Measurements from ENCODE around the gene SAP25. TPM values are rescaled to one million over a fixed set of nuclear protein-coding genes. Genes with fewer than 3 reads are reported as not detected.
A peak's percentile ranks its signal among the peaks of the same experiment; 100 is the strongest.

SAP25 gene
- total and polyA plus RNA-seq, 2 of the 8 experiments (the other 6 are each of a cell fraction or from before 2014, with no cell fraction given): 3.6 to 5.8 TPM

GRCh38 chr7:100570954-100571828 lies 2.5 kb downstream of the SAP25 start:
- H3K18ac ChIP-seq (ENCODE audit: extremely low read depth, low read length): peak overlapping the region; percentile 62
- no peaks in the 10 kb centered on the region for H3K79me2 ChIP-seq (ENCODE audit: control insufficient read depth in 1 of 2, insufficient read depth in 2 of 2, low read length in 2 of 2)
- H3K4me1 ChIP-seq (replicated peaks in 1 of 4; ENCODE audit: control insufficient read depth in 3 of 4, insufficient read depth in 4 of 4, low read length in 3 of 4): peaks cover 0 to 41% (median 27%) of the 10 kb centered on the region in 4 experiments; a peak in 6 of 7 replicates
- H3K27ac ChIP-seq (ENCODE audit: low read depth, low read length): no peak overlapping the region
- H3K79me1 ChIP-seq (ENCODE audit: low read depth, low read length): peaks cover 4% of the 10 kb centered on the region; the same call in 1 of the 2 replicates
- H3K4me2 ChIP-seq (ENCODE audit: insufficient read depth in 1 of 2, low read depth in 2 of 2, low read length in 2 of 2): peak overlapping the region; percentile 74 to 96
- no peak for FAIRE-seq
- peaks cover 0 to 14% (median 4%) of the 10 kb centered on the region in 4 experiments; a peak in 5 of 8 replicates for H3K36me3 ChIP-seq (ENCODE audit: control insufficient read depth in 2 of 4, insufficient read depth in 4 of 4, low read length in 3 of 4)
- peak overlapping the region; percentile 22; the same call in 1 of the 2 replicates for H4K8ac ChIP-seq (ENCODE audit: extremely low read depth, insufficient read depth, low read length)
- no peak overlapping the region for H2AFZ ChIP-seq (ENCODE audit: low read length)
- CTCF ChIA-PET (ENCODE audit: partially characterized antibody): interaction anchor here (0.7 to 4.8 kb wide), 17 partner anchors 8 to 122 kb away, joined by 3 to 53 read pairs (median 4); partner anchors contain the start of genes FBXO24 and LRCH4
- H3K14ac ChIP-seq (ENCODE audit: insufficient read length): no peak overlapping the region
- H3K23ac ChIP-seq (ENCODE audit: insufficient read length): no peak overlapping the region
- H4K91ac ChIP-seq (replicated peaks; ENCODE audit: insufficient read length, low read length): peak overlapping the region; percentile 5
- no peak overlapping the region for H4K5ac ChIP-seq (ENCODE audit: insufficient read length, low read depth, low read length)
- peaks cover 0 to 4% (median under 1%) of the 10 kb centered on the region in 4 experiments; a peak in 1 of 7 replicates for H3K27me3 ChIP-seq (replicated peaks in 1 of 4; ENCODE audit: control insufficient read depth in 3 of 4, extremely low read depth in 1 of 4, insufficient read depth in 3 of 4, low read length in 3 of 4)
- peak in 1 of 2 experiments; percentile 61 for DNase-seq (ENCODE audit: low read depth in 1 of 2, low spot score in 2 of 2)
- H2BK5ac ChIP-seq (ENCODE audit: low read depth, low read length): peak overlapping the region; percentile 27; the same call in 1 of the 2 replicates
- no peak overlapping the region for H2BK120ac ChIP-seq (replicated peaks; ENCODE audit: low read depth, low read length)
- no peak overlapping the region for H3K4ac ChIP-seq (replicated peaks; ENCODE audit: insufficient read length, low read depth, low read length)
- H4K20me1 ChIP-seq (replicated peaks in 1 of 2; ENCODE audit: control insufficient read depth in 1 of 2, insufficient read depth in 2 of 2, low read length in 2 of 2): peaks cover 0 to 6% of the 10 kb centered on the region in 2 experiments
- H2BK20ac ChIP-seq (ENCODE audit: low read length): 0 out of 2 replicates have a peak overlapping the region, but pooled peaks have one; percentile 3
- peaks cover 8% of the 10 kb centered on the region; the same call in 1 of the 2 replicates for H3K23me2 ChIP-seq (ENCODE audit: low read depth, low read length)
- no peak overlapping the region for H2AK5ac ChIP-seq (ENCODE audit: low read depth, low read length)
- 69% methylated on average over 25 of the region's 26 CpGs; no CpG with 5 or more reads in 1 of the 2 experiments for WGBS, 2 experiments (ENCODE audit: extremely low coverage in 1 of 2, insufficient coverage in 1 of 2, insufficient read length in 1 of 2, insufficient replicate concordance in 2 of 2, low coverage in 1 of 2, low lambda C conversion rate in 2 of 2, missing lambda C conversion rate in 1 of 2)
- no peak overlapping the region for H3K9ac ChIP-seq (replicated peaks in 1 of 4; ENCODE audit: extremely low read depth in 1 of 4, low read depth in 3 of 4, low read length in 3 of 4)
- POLR2A ChIA-PET (ENCODE audit: partially characterized antibody): interaction anchor here (0.7 to 4.8 kb wide), 15 partner anchors 13 to 143 kb away, joined by 3 to 83 read pairs (median 5); partner anchors contain the start of genes AGFG2, FBXO24, LRCH4 and PCOLCE
- H2BK12ac ChIP-seq (ENCODE audit: low read depth, low read length): peak overlapping the region; percentile 92; the same call in 1 of the 2 replicates
- TF ChIP-seq CREB1 (IDR thresholded peaks at IDR 0.05): 0 out of 2 replicates have a peak, but pooled peaks have one; percentile 18
- TF ChIP-seq GTF2F1 (IDR thresholded peaks at IDR 0.05; ENCODE audit: borderline replicate concordance, low read depth, low read length): no peak
- TF ChIP-seq POLR2A (IDR thresholded peaks at IDR 0.05; ENCODE audit: control extremely low read depth in 1 of 2, low read depth in 2 of 2, low read length in 2 of 2): peak in 1 of 2 experiments; percentile 35; a peak in 1 of 3 replicates
- no peak for TF ChIP-seq JUN (IDR thresholded peaks at IDR 0.05; ENCODE audit: low read depth, low read length)
- TF ChIP-seq FOSL1 (IDR thresholded peaks at IDR 0.05; ENCODE audit: insufficient read depth, low read depth, low read length): 0 out of 2 replicates have a peak, but pooled peaks have one; percentile 57
- 0 out of 2 replicates have a peak, but pooled peaks have one; percentile 41 for TF ChIP-seq POLR2AphosphoS5 (IDR thresholded peaks at IDR 0.05; ENCODE audit: low read depth, low read length)
- TF ChIP-seq EGR1 (IDR thresholded peaks at IDR 0.05; ENCODE audit: borderline replicate concordance, low read depth, low read length): 0 out of 2 replicates have a peak, but pooled peaks have one; percentile 6
- TF ChIP-seq SIX5 (IDR thresholded peaks at IDR 0.05; ENCODE audit: low read depth, low read length): no peak
- H3K56ac ChIP-seq (replicated peaks; ENCODE audit: insufficient read length, low read depth, low read length): no peak overlapping the region
- peak overlapping the region in 1 of 4 experiments; percentile 26; a peak in 1 of 8 replicates for H3K4me3 ChIP-seq (ENCODE audit: extremely low read depth in 1 of 4, insufficient read depth in 2 of 4, low read depth in 3 of 4, low read length in 4 of 4)
- no peaks in the 10 kb centered on the region for H3K9me3 ChIP-seq (ENCODE audit: insufficient read depth in 2 of 2, low read depth in 1 of 2, low read length in 1 of 2)
- H2BK15ac ChIP-seq (ENCODE audit: low read length): no peak overlapping the region
